Breast epithelium (tissue), 3 donors: Measurements from ENCODE around the gene PEF1.

ENCODE experiments used
- POLR2A ChIP-seq: fragments of 450-650 bp; IDR thresholded peaks from one replicate; pipeline ENCODE4 v1.6.1; 2016; ENCODE audit warnings: antibody characterized with exemption, mild to moderate bottlenecking, moderate library complexity
- POLR2AphosphoS5 ChIP-seq, 3 donors: sonication (generic); formaldehyde crosslinking; IDR thresholded peaks; one replicate each; pipeline ENCODE4 v1.6.1; 2017; ENCODE audit warnings: antibody characterized with exemption in 3 of 3
- TF ChIP-seq, protein P1 (sequence below), 3 donors: fragments of 450-650 bp; IDR thresholded peaks; one replicate each; pipeline ENCODE4 v1.5.1; 2016 to 2017; ENCODE audit warnings: antibody characterized with exemption in 3 of 3, mild to moderate bottlenecking in 3 of 3, moderate library complexity in 3 of 3

DNA sequence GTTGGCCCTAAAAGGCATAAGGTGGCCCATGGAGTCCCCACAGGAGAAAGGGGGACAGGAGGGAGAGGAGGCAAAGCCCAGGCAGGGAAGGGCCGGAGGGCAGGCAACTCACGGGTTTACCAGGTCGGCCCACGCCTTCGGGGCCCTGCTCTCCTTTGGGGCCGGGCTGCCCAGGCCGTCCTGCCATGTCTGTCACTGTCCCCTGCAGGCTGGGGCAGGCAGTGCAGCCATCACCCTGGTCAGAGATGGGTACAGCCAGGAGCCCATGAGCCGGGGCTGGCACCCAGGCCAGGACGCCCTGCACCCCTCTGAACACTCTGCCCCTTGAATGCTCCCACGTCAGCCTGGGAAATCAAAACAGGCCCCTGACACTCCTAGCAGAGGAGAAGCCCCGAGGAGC lies 39.3 kb upstream of the PEF1 start:
- TF ChIP-seq, protein P1, sequence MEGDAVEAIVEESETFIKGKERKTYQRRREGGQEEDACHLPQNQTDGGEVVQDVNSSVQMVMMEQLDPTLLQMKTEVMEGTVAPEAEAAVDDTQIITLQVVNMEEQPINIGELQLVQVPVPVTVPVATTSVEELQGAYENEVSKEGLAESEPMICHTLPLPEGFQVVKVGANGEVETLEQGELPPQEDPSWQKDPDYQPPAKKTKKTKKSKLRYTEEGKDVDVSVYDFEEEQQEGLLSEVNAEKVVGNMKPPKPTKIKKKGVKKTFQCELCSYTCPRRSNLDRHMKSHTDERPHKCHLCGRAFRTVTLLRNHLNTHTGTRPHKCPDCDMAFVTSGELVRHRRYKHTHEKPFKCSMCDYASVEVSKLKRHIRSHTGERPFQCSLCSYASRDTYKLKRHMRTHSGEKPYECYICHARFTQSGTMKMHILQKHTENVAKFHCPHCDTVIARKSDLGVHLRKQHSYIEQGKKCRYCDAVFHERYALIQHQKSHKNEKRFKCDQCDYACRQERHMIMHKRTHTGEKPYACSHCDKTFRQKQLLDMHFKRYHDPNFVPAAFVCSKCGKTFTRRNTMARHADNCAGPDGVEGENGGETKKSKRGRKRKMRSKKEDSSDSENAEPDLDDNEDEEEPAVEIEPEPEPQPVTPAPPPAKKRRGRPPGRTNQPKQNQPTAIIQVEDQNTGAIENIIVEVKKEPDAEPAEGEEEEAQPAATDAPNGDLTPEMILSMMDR (IDR thresholded peaks at IDR 0.05), result no peak
- TF ChIP-seq POLR2A (no peak), POLR2AphosphoS5 (IDR thresholded peaks at IDR 0.05) (no peak)
